PC-3 (cell line): Measurements from ENCODE around the gene KRTAP2-2. TPM values are rescaled to one million over a fixed set of nuclear protein-coding genes. Genes with fewer than 3 reads are reported as not detected.
"Not testable (repeated sequence)": the region's sequence is repeated elsewhere in the genome, so short reads cannot be mapped to it uniquely, and the experiment has no call there.

Experiments
- ATAC-seq: fragments of 200-7000 bp; cut with Tn5 transposase; 2 replicates; pipeline ENCODE4 v1.9.1; 2020; ENCODE audit warnings: mild to moderate bottlenecking, moderate library complexity
- BruUV-seq: library from RNA; stranded (reverse); fragments of 400-500 nt; replicated peaks from 2 replicates; lab custom pipeline; 2021; lab: Mats Ljungman, UMichigan
- CTCF ChIA-PET: fragments of 300-600 bp; sonication (Branson Sonifier 250); formaldehyde crosslinking; loops from one replicate; lab custom pipeline; 2022; ENCODE audit warnings: antibody characterized with exemption; lab: Charles Lee
- POLR2A ChIA-PET: fragments of 300-600 bp; sonication (Branson Sonifier 250); formaldehyde crosslinking; loops from one replicate; lab custom pipeline; 2022; ENCODE audit warnings: antibody characterized with exemption; ENCODE audit not compliant: unreplicated experiment; lab: Charles Lee
- DNase-seq: peaks from one replicate; pipeline ENCODE4 v3.0.0-alpha.2; 2015
- H2AFZ ChIP-seq: fragments of 300-600 bp; sonication (generic); 2 replicates; pipeline ENCODE4 v1.6.0; 2016; ENCODE audit warnings: antibody characterized with exemption, low read length
- H3F3A ChIP-seq: fragments of 300-600 bp; sonication (generic); one replicate; pipeline ENCODE4 v1.6.0; 2017; ENCODE audit warnings: antibody characterized with exemption, low read length, control low read depth, mild to moderate bottlenecking; ENCODE audit not compliant: unreplicated experiment
- H3K27ac ChIP-seq: fragments of 300-600 bp; sonication (generic); 2 replicates; pipeline ENCODE4 v1.5.1; 2016; ENCODE audit warnings: mild to moderate bottlenecking, low read length
- H3K27me3 ChIP-seq: fragments of 300-600 bp; sonication (generic); 2 replicates; pipeline ENCODE4 v1.6.1; 2016; ENCODE audit warnings: low read length, mixed read lengths
- H3K36me3 ChIP-seq: fragments of 300-600 bp; sonication (generic); 2 replicates; pipeline ENCODE4 v1.6.1; 2016; ENCODE audit warnings: low read depth, mixed run types, low read length, mixed read lengths
- H3K4me1 ChIP-seq: fragments of 300-600 bp; sonication (generic); 2 replicates; pipeline ENCODE4 v1.5.1; 2016; ENCODE audit warnings: low read length; ENCODE audit not compliant: insufficient read depth
- H3K4me2 ChIP-seq: fragments of 300-600 bp; sonication (generic); 2 replicates; pipeline ENCODE4 v1.6.0; 2016; ENCODE audit warnings: low read length
- H3K4me3 ChIP-seq: fragments of 300-600 bp; sonication (generic); 2 replicates; pipeline ENCODE4 v1.5.1; 2016; ENCODE audit warnings: mild to moderate bottlenecking, low read length, mixed read lengths
- H3K79me2 ChIP-seq: fragments of 300-600 bp; sonication (generic); 2 replicates; pipeline ENCODE4 v1.6.1; 2017; ENCODE audit warnings: low read length, mixed read lengths
- H3K9ac ChIP-seq: fragments of 300-600 bp; sonication (generic); 2 replicates; pipeline ENCODE4 v1.6.0; 2016; ENCODE audit warnings: mild to moderate bottlenecking, low read length
- H3K9me2 ChIP-seq: fragments of 300-600 bp; sonication (generic); replicated peaks from 2 replicates; pipeline ENCODE4 v1.6.1; 2016; ENCODE audit warnings: mixed run types, low read length, mixed read lengths
- H3K9me3 ChIP-seq: fragments of 300-600 bp; sonication (generic); 2 replicates; pipeline ENCODE4 v1.6.1; 2016; ENCODE audit warnings: low read length, mixed read lengths
- H4K20me1 ChIP-seq: fragments of 300-600 bp; sonication (generic); 2 replicates; pipeline ENCODE4 v1.6.1; 2016; ENCODE audit warnings: low read length, mixed read lengths
- EZH2 ChIP-seq: fragments of 300-600 bp; sonication (generic); IDR thresholded peaks from one replicate; pipeline ENCODE4 v1.6.1; 2017; ENCODE audit warnings: antibody characterized with exemption, mild to moderate bottlenecking, low read length; ENCODE audit not compliant: unreplicated experiment
- EZH2phosphoT487 ChIP-seq: fragments of 300-600 bp; sonication (generic); IDR thresholded peaks from 2 replicates; pipeline ENCODE4 v1.6.1; 2018; ENCODE audit warnings: mild to moderate bottlenecking, antibody characterized with exemption, low read length, borderline replicate concordance
- intact Hi-C: fragments of 100-400 bp; cut with micrococcal nuclease; formaldehyde crosslinking; loops from 2 replicates; pipeline ENCODE4 v1.9.0; 2023
- total RNA-seq: library from RNA; depleted of rRNA; stranded (reverse); fragments of >200 nt; gene quantifications from 2 replicates; pipeline ENCODE4 v1.2.3, GENCODE V29; 2014
- TF ChIP-seq, protein P1 (sequence below): fragments of 300-600 bp; sonication (generic); conservative IDR thresholded peaks from 2 replicates; pipeline ENCODE4 v1.5.1; 2017; ENCODE audit warnings: antibody characterized with exemption, low read depth, mild to moderate bottlenecking, low read length

Gene KRTAP2-2
- total RNA-seq, 1 experiment from 2014 or later, result not detected

DNA sequence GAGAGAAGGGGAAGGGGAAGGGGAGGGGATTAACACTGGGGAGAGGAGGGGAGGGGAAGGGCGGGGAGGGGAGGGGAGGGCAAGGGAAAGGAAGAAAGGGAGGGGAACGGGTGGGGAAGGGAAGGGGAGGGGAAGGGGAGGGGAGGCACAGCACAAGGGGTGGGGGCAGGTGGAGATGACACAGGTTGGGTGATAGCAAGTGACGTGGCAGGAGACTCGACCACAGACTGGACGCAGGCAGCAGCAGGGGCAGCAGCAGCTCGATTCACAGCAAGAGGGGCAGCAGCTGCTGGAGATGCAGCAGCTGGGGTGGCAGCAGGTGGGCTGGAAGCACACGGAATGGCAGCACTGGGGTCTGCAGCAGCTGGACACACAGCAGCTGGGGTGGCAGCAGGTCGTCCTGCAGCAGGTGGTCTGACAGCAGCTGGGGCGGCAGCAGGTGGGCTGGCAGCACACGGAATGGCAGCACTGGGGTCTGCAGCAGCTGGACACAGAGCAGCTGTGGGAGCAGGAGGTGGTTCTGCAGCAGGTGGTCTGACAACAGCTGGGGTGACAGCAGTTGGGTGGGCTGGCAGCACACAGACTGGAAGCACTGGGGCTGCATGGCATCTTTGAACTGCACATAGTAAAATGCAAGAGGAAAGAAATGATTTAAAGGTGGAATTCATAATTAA lies 46.7 kb upstream of the KRTAP2-2 start, which contains the start of gene KRTAP4-16:
Gene KRTAP4-16, minus strand, starts transcription at position 624 of the 674 bp plus-strand sequence. Its CDS starts 0 bp downstream, at position 624.
- BruUV-seq, result no TSS peak
- H2AFZ ChIP-seq, result no peak within 1 kb of the TSS
- H3K9ac ChIP-seq, result no peak within 1 kb of the TSS
- H3K36me3 ChIP-seq, result no peaks in the 10 kb centered on the region
- ChIA-PET POLR2A (no interaction called here), CTCF (no interaction called here)
- no peaks in the 10 kb centered on the region for H3F3A ChIP-seq
- ATAC-seq (no peak), DNase-seq (peak; percentile 49)
- no peaks in the 10 kb centered on the region for H4K20me1 ChIP-seq
- no peaks in the 10 kb centered on the region for H3K27me3 ChIP-seq
- 0 out of 2 replicates have a peak within 1 kb of the TSS, but pooled peaks have one; percentile 9 for H3K27ac ChIP-seq
- H3K4me2 ChIP-seq, result peak within 1 kb of the TSS; percentile 61
- intact Hi-C loops, result no loop called here
- peaks cover 45% of the 10 kb centered on the region for H3K4me1 ChIP-seq
- H3K9me2 ChIP-seq, result no peaks in the 10 kb centered on the region
- peak within 1 kb of the TSS; percentile 47; the same call in 1 of the 2 replicates for H3K4me3 ChIP-seq
- no peaks in the 10 kb centered on the region for H3K9me3 ChIP-seq
- H3K79me2 ChIP-seq, result 0 out of 2 replicates have a peak, but pooled peaks cover 5% of the 10 kb centered on the region
- TF ChIP-seq EZH2phosphoT487, result no peak
- TF ChIP-seq, protein P1, sequence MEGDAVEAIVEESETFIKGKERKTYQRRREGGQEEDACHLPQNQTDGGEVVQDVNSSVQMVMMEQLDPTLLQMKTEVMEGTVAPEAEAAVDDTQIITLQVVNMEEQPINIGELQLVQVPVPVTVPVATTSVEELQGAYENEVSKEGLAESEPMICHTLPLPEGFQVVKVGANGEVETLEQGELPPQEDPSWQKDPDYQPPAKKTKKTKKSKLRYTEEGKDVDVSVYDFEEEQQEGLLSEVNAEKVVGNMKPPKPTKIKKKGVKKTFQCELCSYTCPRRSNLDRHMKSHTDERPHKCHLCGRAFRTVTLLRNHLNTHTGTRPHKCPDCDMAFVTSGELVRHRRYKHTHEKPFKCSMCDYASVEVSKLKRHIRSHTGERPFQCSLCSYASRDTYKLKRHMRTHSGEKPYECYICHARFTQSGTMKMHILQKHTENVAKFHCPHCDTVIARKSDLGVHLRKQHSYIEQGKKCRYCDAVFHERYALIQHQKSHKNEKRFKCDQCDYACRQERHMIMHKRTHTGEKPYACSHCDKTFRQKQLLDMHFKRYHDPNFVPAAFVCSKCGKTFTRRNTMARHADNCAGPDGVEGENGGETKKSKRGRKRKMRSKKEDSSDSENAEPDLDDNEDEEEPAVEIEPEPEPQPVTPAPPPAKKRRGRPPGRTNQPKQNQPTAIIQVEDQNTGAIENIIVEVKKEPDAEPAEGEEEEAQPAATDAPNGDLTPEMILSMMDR, result no peak
- TF ChIP-seq EZH2, result no peak

DNA sequence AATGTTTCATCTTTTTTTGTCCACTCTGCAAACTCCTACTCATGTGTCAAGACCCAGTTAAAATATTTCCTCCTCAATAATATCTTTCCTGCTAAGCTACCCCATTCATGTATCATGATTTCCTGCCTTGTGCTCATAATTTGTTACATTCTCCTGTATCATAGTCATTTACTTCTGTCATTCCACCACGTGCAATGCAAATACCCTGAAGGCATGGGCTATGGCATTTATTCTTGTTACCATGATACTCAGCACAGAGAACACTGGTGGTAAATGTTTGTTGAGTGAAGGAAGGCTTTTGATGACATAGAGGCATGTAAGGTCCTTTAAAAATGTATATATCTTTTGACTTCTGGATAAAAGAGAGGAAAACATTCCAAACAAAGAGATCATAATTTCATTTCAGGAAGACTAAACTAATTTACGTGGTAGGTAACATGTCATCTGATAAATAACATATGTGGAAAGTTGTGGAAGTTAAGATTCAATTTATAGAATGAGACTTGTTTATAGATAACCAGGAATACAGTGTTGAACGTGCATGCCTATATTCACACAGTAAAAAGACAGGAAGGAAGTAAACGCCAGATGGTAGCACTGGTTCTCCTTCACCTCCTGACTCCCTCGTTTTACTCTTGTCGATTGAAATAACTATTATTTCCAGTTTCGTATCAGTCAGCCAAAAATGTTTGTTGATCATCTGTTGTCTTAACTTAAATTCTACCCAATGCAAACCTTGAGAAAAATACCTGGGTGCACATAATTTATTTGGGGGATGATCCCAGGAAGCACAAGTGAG lies 44.9 kb upstream of the KRTAP2-2 start:
- H2AFZ ChIP-seq, POLR2A ChIA-PET, H3K27me3 ChIP-seq, H3K4me3 ChIP-seq, intact Hi-C loops, H3K9me3 ChIP-seq, H4K20me1 ChIP-seq, H3K36me3 ChIP-seq, H3F3A ChIP-seq, H3K79me2 ChIP-seq, H3K9ac ChIP-seq, BruUV-seq, H3K9me2 ChIP-seq, CTCF ChIA-PET: not testable (repeated sequence)
- Histone ChIP-seq H3K4me1 (peaks cover 44% of the 10 kb centered on the region), H3K4me2 (peak overlapping the region; percentile 7), H3K27ac (peak overlapping the region; percentile 73)
- ATAC-seq (peak; percentile 71), DNase-seq (peak; percentile 97)

DNA sequence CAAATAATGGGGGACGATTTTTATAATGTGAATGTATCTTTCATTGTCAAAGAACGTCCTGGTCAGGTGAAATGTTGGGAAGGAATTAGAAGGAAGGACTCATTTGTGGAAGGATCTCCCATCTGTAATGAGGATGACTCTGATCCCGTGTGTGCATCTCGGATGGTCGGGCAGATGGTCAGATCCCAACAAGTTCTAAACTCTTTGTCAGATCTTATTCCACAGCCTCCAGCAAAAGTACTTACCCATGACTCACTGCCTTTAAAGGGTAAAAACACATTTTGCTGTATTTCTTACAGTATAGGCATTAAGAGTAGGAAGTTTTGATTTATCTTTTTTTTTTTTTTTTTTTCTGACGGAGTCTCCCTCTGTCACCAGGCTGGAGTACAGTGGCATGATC lies 43.5 kb upstream of the KRTAP2-2 start:
- no TSS peak for BruUV-seq
- Histone ChIP-seq H3K4me2 (peak overlapping the region; percentile 44), H2AFZ (peak overlapping the region; percentile 65; the same call in 1 of the 2 replicates), H3K27me3 (no peaks in the 10 kb centered on the region), H3K36me3 (no peaks in the 10 kb centered on the region), H4K20me1 (no peaks in the 10 kb centered on the region), H3K79me2 (0 out of 2 replicates have a peak, but pooled peaks cover 5% of the 10 kb centered on the region), H3K4me3 (no peak overlapping the region), H3K9me2 (no peaks in the 10 kb centered on the region), H3K27ac (peak overlapping the region; percentile 49), H3F3A (no peaks in the 10 kb centered on the region), H3K4me1 (peaks cover 33% of the 10 kb centered on the region), H3K9ac (no peak overlapping the region), H3K9me3 (no peaks in the 10 kb centered on the region)
- TF ChIP-seq EZH2phosphoT487, result no peak
- TF ChIP-seq EZH2, result no peak
- TF ChIP-seq, protein P1, result no peak
- POLR2A ChIA-PET, result no interaction called here
- CTCF ChIA-PET, result no interaction called here
- DNase-seq, result peak; percentile 57
- peak; percentile 16; the same call in 1 of the 2 replicates for ATAC-seq
- intact Hi-C loops, result no loop called here
